SU-DHL-6 (cell line): Measurements from ENCODE around the gene PIK3R1.

ENCODE experiments used
- H2AFZ ChIP-seq: fragments of 200-600 bp; sonication (generic); 2 replicates; pipeline ENCODE4 v1.6.1; 2014; ENCODE audit warnings: low read depth, mild to moderate bottlenecking, moderate library complexity, mixed read lengths, antibody characterized with exemption, low read length; ENCODE audit not compliant: severe bottlenecking
- H3F3A ChIP-seq: fragments of 200-600 bp; shearing (Covaris generic); 2 replicates; pipeline ENCODE4 v1.6.0; 2016; ENCODE audit warnings: antibody characterized with exemption, mild to moderate bottlenecking; ENCODE audit not compliant: insufficient read depth
- H3K27ac ChIP-seq: fragments of 200-600 bp; sonication (generic); 2 replicates; pipeline ENCODE4 v1.5.1; 2016; ENCODE audit warnings: low read depth, mild to moderate bottlenecking, low read length, moderate library complexity, mixed read lengths
- H3K27me3 ChIP-seq: fragments of 200-600 bp; sonication (generic), shearing (Covaris generic); 2 replicates; pipeline ENCODE4 v1.6.0; 2014; ENCODE audit warnings: mild to moderate bottlenecking, low read length
- H3K36me3 ChIP-seq: fragments of 200-600 bp; sonication (generic); 2 replicates; pipeline ENCODE4 v1.6.1; 2014; ENCODE audit warnings: mild to moderate bottlenecking, low read length, mixed read lengths
- H3K4me2 ChIP-seq: fragments of 300-600, 200-600 bp; shearing (Covaris generic), sonication (generic); 2 replicates; pipeline ENCODE4 v1.6.0; 2014; ENCODE audit warnings: low read length, low read depth, mild to moderate bottlenecking; ENCODE audit not compliant: poor library complexity, severe bottlenecking
- H3K4me3 ChIP-seq: fragments of 200-600 bp; sonication (generic); 2 replicates; pipeline ENCODE4 v1.5.1; 2014; ENCODE audit warnings: antibody characterized with exemption, low read length, mild to moderate bottlenecking, mixed read lengths; ENCODE audit not compliant: insufficient read depth, poor library complexity, severe bottlenecking
- H3K79me2 ChIP-seq: fragments of 200-600 bp; sonication (generic); 2 replicates; pipeline ENCODE4 v1.6.1; 2014; ENCODE audit warnings: mild to moderate bottlenecking, low read length, moderate library complexity; ENCODE audit not compliant: insufficient read depth
- H3K9ac ChIP-seq: fragments of 200-600 bp; sonication (generic); 2 replicates; pipeline ENCODE4 v1.7.0; 2014; ENCODE audit warnings: mild to moderate bottlenecking, low read length
- H3K9me2 ChIP-seq: fragments of 200-600 bp; sonication (generic); replicated peaks from 2 replicates; pipeline ENCODE4 v1.6.1; 2014; ENCODE audit warnings: low read length; ENCODE audit not compliant: insufficient read depth
- H3K9me3 ChIP-seq: fragments of 200-600 bp; sonication (generic); 2 replicates; pipeline ENCODE4 v1.6.1; 2014; ENCODE audit warnings: low read length, mixed read lengths; ENCODE audit not compliant: insufficient read depth
- H4K20me1 ChIP-seq: fragments of 200-600 bp; sonication (generic); 2 replicates; pipeline ENCODE4 v1.6.1; 2014; ENCODE audit warnings: low read depth, mild to moderate bottlenecking, antibody characterized with exemption, low read length, moderate library complexity, mixed read lengths
- CTCF ChIP-seq: fragments of 200-600 bp; sonication (generic); IDR thresholded peaks from one replicate; pipeline ENCODE4 v1.5.1; 2017; ENCODE audit warnings: antibody characterized with exemption, mild to moderate bottlenecking, low read length, moderate library complexity; ENCODE audit not compliant: insufficient read depth, poor library complexity, severe bottlenecking
- EZH2phosphoT487 ChIP-seq: fragments of 200-600 bp; sonication (generic), shearing (Covaris generic); conservative IDR thresholded peaks from 2 replicates; pipeline ENCODE4 v1.6.1; 2018; ENCODE audit warnings: mild to moderate bottlenecking, antibody characterized with exemption, low read length, moderate library complexity, mixed read lengths

The PIK3R1 gene

GRCh38 chr5:68306361-68307014 lies 90.9 kb downstream of the PIK3R1 start:
- Histone ChIP-seq H3K36me3 (no peaks in the 10 kb centered on the region), H3K79me2 (no peaks in the 10 kb centered on the region), H4K20me1 (no peaks in the 10 kb centered on the region), H3F3A (no peaks in the 10 kb centered on the region), H3K4me3 (no peak overlapping the region), H3K4me2 (no peak overlapping the region), H3K27me3 (no peaks in the 10 kb centered on the region), H3K27ac (no peak overlapping the region), H3K9me2 (no peaks in the 10 kb centered on the region), H3K9me3 (no peaks in the 10 kb centered on the region), H3K9ac (no peak overlapping the region), H2AFZ (no peak overlapping the region)
- TF ChIP-seq EZH2phosphoT487 (no peak), CTCF (no peak)

- Histone ChIP-seq H3F3A (no peaks in the 10 kb centered on the region), H2AFZ (no peak overlapping the region), H4K20me1 (no peaks in the 10 kb centered on the region), H3K4me2 (no peak overlapping the region), H3K79me2 (no peaks in the 10 kb centered on the region), H3K27me3 (no peaks in the 10 kb centered on the region), H3K27ac (no peak overlapping the region), H3K9me2 (no peaks in the 10 kb centered on the region), H3K36me3 (no peaks in the 10 kb centered on the region), H3K9me3 (no peaks in the 10 kb centered on the region), H3K4me3 (no peak overlapping the region), H3K9ac (no peak overlapping the region)
- TF ChIP-seq CTCF, result no peak
- TF ChIP-seq EZH2phosphoT487, result no peak
Measured at GRCh38 chr5:68313336-68313735, 97.8 kb downstream of the PIK3R1 start.

- TF ChIP-seq EZH2phosphoT487 (no peak), CTCF (no peak)
- Histone ChIP-seq H3K79me2 (no peaks in the 10 kb centered on the region), H3K27me3 (no peaks in the 10 kb centered on the region), H3F3A (no peaks in the 10 kb centered on the region), H3K36me3 (no peaks in the 10 kb centered on the region), H3K9me2 (no peaks in the 10 kb centered on the region), H3K4me2 (no peak overlapping the region), H3K9me3 (no peaks in the 10 kb centered on the region), H3K27ac (no peak overlapping the region), H3K4me3 (no peak overlapping the region), H3K9ac (no peak overlapping the region), H2AFZ (no peak overlapping the region), H4K20me1 (no peaks in the 10 kb centered on the region)
Measured at GRCh38 chr5:68314465-68314864, 98.9 kb downstream of the PIK3R1 start.
